K562 (cell line): Measurements from ENCODE around the gene CHCT1. TPM values are rescaled to one million over a fixed set of nuclear protein-coding genes. Genes with fewer than 3 reads are reported as not detected.

Source experiments
- ATAC-seq: fragments of 200-7000 bp; cut with Tn5 transposase; 3 replicates; pipeline ENCODE4 v1.9.1; 2020; ENCODE audit warnings: moderate library complexity
- BruUV-seq: library from RNA; stranded (reverse); fragments of 400-500 nt; replicated peaks from 2 replicates; lab custom pipeline; 2021; lab: Mats Ljungman, UMichigan
- CTCF ChIA-PET: fragments of 300-600 bp; formaldehyde crosslinking; extraction: SDS; loops from one replicate; lab custom pipeline; 2021; ENCODE audit warnings: low intra/inter-chr PET ratio; lab: Yijun Ruan, JAX
- POLR2A ChIA-PET: fragments of 300-600, 350-650 bp; sonication (Branson Sonifier 250); formaldehyde crosslinking; extraction: SDS; loops from one replicate; lab custom pipeline; 2021; ENCODE audit warnings: antibody characterized with exemption, inconsistent platforms; lab: Yijun Ruan, JAX
- DNase-seq, 4 experiments: peaks; one replicate each; pipeline versions ENCODE4 v3.0.0 to v3.0.0-alpha.2; 2011 to 2018; ENCODE audit warnings: low spot score in 3 of 4, mixed read lengths in 3 of 4; ENCODE audit errors: extremely low read depth in 1 of 4
- FAIRE-seq: peaks from 2 replicates; lab custom pipeline; 2011; peaks lifted over from hg19 to GRCh38; lab: Jason Lieb, UNC
- H2AFZ ChIP-seq: 2 replicates; pipeline ENCODE4 v1.6.0; 2011; ENCODE audit warnings: low read depth, low read length, control low read depth, inconsistent platforms
- H3K27ac ChIP-seq: fragments of 200-600 bp; 3 replicates; pipeline ENCODE4 v1.8.0; 2011; ENCODE audit warnings: low read depth, mild to moderate bottlenecking, control low read depth, inconsistent platforms, low read length, moderate library complexity, mixed read lengths; ENCODE audit errors: extremely low read depth
- H3K27me3 ChIP-seq, 2 experiments: fragments of 300-600 bp in 1 of 2; 2 replicates in 1 of 2; 3 replicates in 1 of 2; pipeline versions ENCODE4 v1.6.0 to v1.8.0; 2011; ENCODE audit warnings: inconsistent platforms in 2 of 2, low read length in 2 of 2, mild to moderate bottlenecking in 1 of 2, mixed read lengths in 1 of 2, moderate library complexity in 1 of 2; ENCODE audit not compliant: control insufficient read depth in 2 of 2, insufficient read depth in 2 of 2
- H3K36me3 ChIP-seq: fragments of 300-600 bp; 3 replicates; pipeline ENCODE4 v1.8.0; 2011; ENCODE audit warnings: mild to moderate bottlenecking, low read length, inconsistent platforms; ENCODE audit not compliant: control insufficient read depth, insufficient read depth
- H3K4me1 ChIP-seq, 2 experiments: fragments of 200-600 bp in 1 of 2; replicated peaks in 1 of 2; 2 replicates in 1 of 2; 3 replicates in 1 of 2; pipeline versions ENCODE4 v1.5.1 to v1.8.0; 2011; ENCODE audit warnings: inconsistent platforms in 2 of 2, low read length in 2 of 2, mild to moderate bottlenecking in 1 of 2, mixed read lengths in 1 of 2, moderate library complexity in 1 of 2; ENCODE audit not compliant: control insufficient read depth in 2 of 2, insufficient read depth in 2 of 2
- H3K4me2 ChIP-seq: 2 replicates; pipeline ENCODE4 v1.6.1; 2011; ENCODE audit warnings: low read length, control low read depth, inconsistent platforms, mixed read lengths; ENCODE audit not compliant: insufficient read depth
- H3K4me3 ChIP-seq: fragments of 200-600 bp; sonication (generic), shearing (Covaris generic); 2 replicates; pipeline ENCODE4 v1.5.1; 2016; ENCODE audit warnings: control low read depth, inconsistent platforms
- H3K79me2 ChIP-seq: fragments of 200-600 bp; 3 replicates; pipeline ENCODE4 v1.8.0; 2011; ENCODE audit warnings: low read length, inconsistent platforms; ENCODE audit not compliant: control insufficient read depth, insufficient read depth
- H3K9ac ChIP-seq, 2 experiments: 2 replicates each; pipeline versions ENCODE4 v1.6.0 to v1.6.1; 2011; ENCODE audit warnings: low read depth in 2 of 2, low read length in 2 of 2, control low read depth in 1 of 2, inconsistent platforms in 1 of 2, mild to moderate bottlenecking in 1 of 2, mixed read lengths in 1 of 2; ENCODE audit not compliant: insufficient read depth in 1 of 2
- H3K9me1 ChIP-seq: one replicate; pipeline ENCODE4 v1.6.0; 2011; ENCODE audit warnings: inconsistent platforms, mild to moderate bottlenecking, low read length, moderate library complexity; ENCODE audit not compliant: control insufficient read depth, insufficient read depth
- H3K9me3 ChIP-seq: replicated peaks from 2 replicates; pipeline ENCODE4 v1.5.1; 2011; ENCODE audit warnings: low read depth, low read length, inconsistent platforms; ENCODE audit not compliant: control insufficient read depth, insufficient read depth
- H4K20me1 ChIP-seq: replicated peaks from 2 replicates; pipeline ENCODE4 v1.6.1; 2011; ENCODE audit warnings: low read length, inconsistent platforms, mixed read lengths; ENCODE audit not compliant: control insufficient read depth, insufficient read depth
- TBL1XR1 ChIP-seq, 2 experiments: IDR thresholded peaks; 2 replicates each; pipeline ENCODE4 v1.6.1; 2012; ENCODE audit warnings: improper control_type of control experiment in 2 of 2, low read length in 2 of 2, mild to moderate bottlenecking in 1 of 2
- WGBS: fragments of 100-300 bp; shearing (Covaris generic); methylation state at CpG from one replicate; pipeline ENCODE4 v1.1.6; 2016; ENCODE audit warnings: low coverage, mixed read lengths; ENCODE audit not compliant: insufficient coverage; ENCODE audit errors: missing lambda C conversion rate; 5-methylcytosine and 5-hydroxymethylcytosine counted together
- in situ Hi-C: fragments of 300-500 bp; cut with MboI; formaldehyde crosslinking; loops from 4 replicates; pipeline ENCODE4 v1.15.0; 2018; ENCODE audit warnings: inconsistent platforms, mixed read lengths
- intact Hi-C: fragments of 100-400 bp; cut with micrococcal nuclease; formaldehyde crosslinking; loops from 2 replicates; pipeline ENCODE4 v1.14.2; 2022
- polyA plus RNA-seq, 8 experiments: library from polyadenylated mRNA; depleted of rRNA in 4 of 8; stranded (reverse) in 5 of 8; unstranded in 3 of 8; fragments of >200 nt; fragmentation: Nextera tagmentation in 2 of 8; fragmentation: Illumina TruSeq in 1 of 8; extraction: Ambion mirVana in 2 of 8; extraction: Trizol in 1 of 8; gene quantifications; 2 replicates each; pipeline versions ENCODE4 v1.2.1 to v1.2.3, GENCODE V29; 2011 to 2014; ENCODE audit warnings: inconsistent platforms in 1 of 8, missing spikeins in 1 of 8
- total RNA-seq, 7 experiments: library from RNA; depleted of rRNA in 6 of 7; stranded (reverse); fragments of >200 nt in 6 of 7; fragmentation: Illumina TruSeq in 2 of 7; extraction: Trizol in 2 of 7; gene quantifications; 2 replicates each; pipeline versions ENCODE4 v1.2.1 to v1.2.3, GENCODE V29; 2011 to 2021; ENCODE audit warnings: low replicate concordance in 1 of 7
- TF ChIP-seq, protein P1 (sequence below), 3 experiments: fragments of 200-800 bp in 1 of 3; fragments of 250-450 bp in 1 of 3; fragments of 450-650 bp in 1 of 3; sonication (Bioruptor Pico) in 1 of 3; sonication (Bioruptor generic) in 1 of 3; formaldehyde crosslinking in 1 of 3; IDR thresholded peaks; 2 replicates each; pipeline versions ENCODE4 v1.6.1 to v1.8.0; 2016 to 2022; ENCODE audit warnings: mild to moderate bottlenecking in 2 of 3, missing genetic modification characterization in 2 of 3, missing compliant biosample characterization in 1 of 3, moderate library complexity in 1 of 3

CHCT1 gene
- total and polyA plus RNA-seq, 9 of the 15 experiments (the other 6 are each of a cell fraction or from before 2014, with no cell fraction given): not detected

DNA sequence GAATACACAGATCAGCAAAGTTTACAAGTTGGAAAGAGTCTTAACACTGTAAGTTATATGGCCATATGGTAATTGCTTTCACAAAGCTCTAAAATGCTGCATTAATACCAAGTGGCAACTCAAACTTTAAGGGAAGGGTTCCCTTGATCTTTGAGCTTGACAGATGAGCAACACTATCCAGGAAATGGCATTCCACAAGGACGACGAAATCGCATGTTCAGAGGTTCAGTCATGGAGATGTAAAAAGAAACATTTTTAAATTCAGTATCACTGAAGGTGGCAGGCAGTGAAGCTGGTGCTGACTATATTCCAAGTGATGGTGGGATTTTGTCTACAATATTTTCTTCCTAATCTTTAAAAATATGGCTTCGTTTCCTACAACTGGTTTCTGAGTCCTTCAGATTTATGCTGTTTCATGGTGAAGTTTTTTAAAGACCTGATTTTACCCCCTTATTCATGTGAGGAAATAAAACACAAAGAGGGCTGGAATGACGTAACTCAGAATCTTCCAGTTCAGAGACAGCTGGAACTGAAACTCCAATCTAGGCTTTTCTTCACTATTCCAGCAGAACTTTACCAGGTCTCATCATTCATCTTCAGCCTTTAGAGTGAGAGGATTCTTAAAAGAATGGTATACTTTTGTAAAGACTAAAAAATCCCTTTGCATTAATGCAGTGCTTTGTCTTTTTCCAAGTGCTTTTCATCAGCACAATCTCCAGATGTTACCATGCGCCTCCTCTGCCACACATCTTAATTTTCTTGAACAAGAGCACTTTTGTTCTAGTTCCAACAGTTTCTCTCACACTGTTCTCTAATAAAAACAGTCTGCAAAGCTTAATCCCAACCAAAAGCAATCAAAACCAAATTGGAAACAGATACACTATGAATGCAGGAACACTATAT lies 20.2 kb downstream of the CHCT1 start:
- Histone ChIP-seq H3K27me3 (no peaks in the 10 kb centered on the region), H3K4me2 (no peak overlapping the region), H3K9me1 (no peaks in the 10 kb centered on the region), H3K9me3 (no peaks in the 10 kb centered on the region), H4K20me1 (no peaks in the 10 kb centered on the region), H3K4me1 (no peaks in the 10 kb centered on the region), H3K79me2 (no peaks in the 10 kb centered on the region), H2AFZ (no peak overlapping the region), H3K36me3 (peaks cover 10% of the 10 kb centered on the region; the same call in 1 of the 3 replicates), H3K4me3 (no peak overlapping the region), H3K9ac (no peak overlapping the region), H3K27ac (no peak overlapping the region)
- in situ Hi-C loops: no loop called here
- TF ChIP-seq TBL1XR1 (IDR thresholded peaks at IDR 0.05; ENCODE audit: low read length in 2 of 2): no peak
- TF ChIP-seq, protein P1, sequence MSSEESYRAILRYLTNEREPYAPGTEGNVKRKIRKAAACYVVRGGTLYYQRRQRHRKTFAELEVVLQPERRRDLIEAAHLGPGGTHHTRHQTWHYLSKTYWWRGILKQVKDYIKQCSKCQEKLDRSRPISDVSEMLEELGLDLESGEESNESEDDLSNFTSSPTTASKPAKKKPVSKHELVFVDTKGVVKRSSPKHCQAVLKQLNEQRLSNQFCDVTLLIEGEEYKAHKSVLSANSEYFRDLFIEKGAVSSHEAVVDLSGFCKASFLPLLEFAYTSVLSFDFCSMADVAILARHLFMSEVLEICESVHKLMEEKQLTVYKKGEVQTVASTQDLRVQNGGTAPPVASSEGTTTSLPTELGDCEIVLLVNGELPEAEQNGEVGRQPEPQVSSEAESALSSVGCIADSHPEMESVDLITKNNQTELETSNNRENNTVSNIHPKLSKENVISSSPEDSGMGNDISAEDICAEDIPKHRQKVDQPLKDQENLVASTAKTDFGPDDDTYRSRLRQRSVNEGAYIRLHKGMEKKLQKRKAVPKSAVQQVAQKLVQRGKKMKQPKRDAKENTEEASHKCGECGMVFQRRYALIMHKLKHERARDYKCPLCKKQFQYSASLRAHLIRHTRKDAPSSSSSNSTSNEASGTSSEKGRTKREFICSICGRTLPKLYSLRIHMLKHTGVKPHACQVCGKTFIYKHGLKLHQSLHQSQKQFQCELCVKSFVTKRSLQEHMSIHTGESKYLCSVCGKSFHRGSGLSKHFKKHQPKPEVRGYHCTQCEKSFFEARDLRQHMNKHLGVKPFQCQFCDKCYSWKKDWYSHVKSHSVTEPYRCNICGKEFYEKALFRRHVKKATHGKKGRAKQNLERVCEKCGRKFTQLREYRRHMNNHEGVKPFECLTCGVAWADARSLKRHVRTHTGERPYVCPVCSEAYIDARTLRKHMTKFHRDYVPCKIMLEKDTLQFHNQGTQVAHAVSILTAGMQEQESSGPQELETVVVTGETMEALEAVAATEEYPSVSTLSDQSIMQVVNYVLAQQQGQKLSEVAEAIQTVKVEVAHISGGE (CRISPR knock-in tag; IDR thresholded peaks at IDR 0.05): peak in 1 of 3 experiments; percentile 76; a peak in 1 of 6 replicates
- 54% methylated on average over 6 of the region's 6 CpGs for WGBS
- no peak for ATAC-seq
- no peak for FAIRE-seq
- no TSS peak for BruUV-seq
- intact Hi-C loops: no loop called here
- CTCF ChIA-PET: no interaction called here
- DNase-seq: no peak
- POLR2A ChIA-PET: no interaction called here
